HG03066 (cell line): ENCODE results near the gene HDHD5.

Experiments used
- ATAC-seq: cut with Tn5 transposase; IDR thresholded peaks from one replicate; pipeline ENCODE4 v1.9.1; 2021; ENCODE audit warnings: low read depth; ENCODE audit not compliant: unreplicated experiment

The HDHD5 gene

GRCh38 chr22:17108256-17109112 is 50.6 kb downstream of the HDHD5 start:
- no peak for ATAC-seq

GRCh38 chr22:17107547-17107810 is 51.6 kb downstream of the HDHD5 start:
- no peak for ATAC-seq

DNA sequence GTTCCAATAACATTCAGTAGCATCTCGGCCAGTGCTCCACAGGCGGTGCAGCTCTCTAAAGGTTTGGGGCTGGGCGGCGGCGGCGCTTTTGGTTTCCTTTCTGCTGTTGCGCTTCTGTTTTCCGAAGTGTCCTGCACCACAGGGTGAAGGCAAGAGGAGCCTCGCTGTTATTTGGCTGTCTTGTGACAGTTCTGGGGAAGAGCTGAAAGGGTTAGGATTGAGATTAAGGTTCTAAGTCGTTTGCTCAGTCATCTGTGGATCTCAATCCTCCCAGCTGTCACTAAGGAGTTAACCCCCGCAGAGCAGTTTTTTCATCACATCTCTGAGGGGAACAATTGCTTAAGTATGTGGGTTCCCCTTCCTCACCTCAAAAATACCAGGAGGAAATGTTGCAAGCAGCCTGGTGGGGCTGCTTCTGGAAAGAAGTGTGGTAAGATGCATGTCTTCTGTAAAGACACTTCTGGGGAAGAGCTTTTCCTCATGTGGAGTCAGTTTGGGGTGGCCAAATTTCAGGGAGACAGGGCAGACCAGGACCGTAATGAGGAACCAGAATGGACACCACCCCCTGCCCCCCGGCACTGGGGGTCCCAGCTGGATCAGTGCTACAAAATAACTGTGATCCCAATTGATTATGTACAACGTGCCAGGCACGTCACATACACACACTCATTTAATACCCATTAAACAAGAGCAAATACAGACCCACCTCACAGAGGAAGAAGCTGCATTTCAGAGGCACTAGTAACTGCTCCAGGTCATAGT is 52.1 kb downstream of the HDHD5 start:
- no peak for ATAC-seq

DNA sequence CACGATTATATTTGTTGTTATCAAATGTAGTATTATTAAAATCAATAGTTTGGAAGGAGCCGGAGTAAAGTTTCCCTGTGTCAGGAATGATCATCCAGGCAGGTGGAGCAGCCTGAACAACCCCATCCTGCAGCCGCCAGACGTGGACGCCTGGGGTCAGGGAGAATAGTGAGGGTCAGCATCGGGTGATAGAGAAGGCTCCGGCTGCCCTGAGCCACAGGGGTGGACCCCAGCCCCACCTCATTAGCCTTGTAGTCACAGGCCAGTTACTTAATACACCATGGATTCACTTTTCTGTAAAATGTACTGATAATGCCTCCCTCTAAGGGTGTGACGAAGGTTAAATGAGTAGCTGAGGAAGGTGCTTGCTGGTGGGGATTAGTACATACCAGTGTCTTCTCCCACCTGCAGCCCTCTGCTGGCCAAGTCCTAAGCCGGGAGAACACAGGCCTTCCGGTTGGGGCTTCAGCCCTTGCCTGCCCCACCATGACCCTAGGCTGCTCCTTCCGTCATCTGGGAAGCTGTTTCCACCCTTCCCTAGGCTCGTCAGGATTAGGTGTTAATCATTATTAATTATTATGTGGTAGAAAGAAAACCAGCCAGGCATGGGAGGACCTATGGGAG is 52.8 kb downstream of the HDHD5 start:
- ATAC-seq: no peak

GRCh38 chr22:17105143-17106129 is 53.6 kb downstream of the HDHD5 start:
- no peak for ATAC-seq

GRCh38 chr22:17104336-17104935 is 54.6 kb downstream of the HDHD5 start:
- ATAC-seq: no peak

DNA sequence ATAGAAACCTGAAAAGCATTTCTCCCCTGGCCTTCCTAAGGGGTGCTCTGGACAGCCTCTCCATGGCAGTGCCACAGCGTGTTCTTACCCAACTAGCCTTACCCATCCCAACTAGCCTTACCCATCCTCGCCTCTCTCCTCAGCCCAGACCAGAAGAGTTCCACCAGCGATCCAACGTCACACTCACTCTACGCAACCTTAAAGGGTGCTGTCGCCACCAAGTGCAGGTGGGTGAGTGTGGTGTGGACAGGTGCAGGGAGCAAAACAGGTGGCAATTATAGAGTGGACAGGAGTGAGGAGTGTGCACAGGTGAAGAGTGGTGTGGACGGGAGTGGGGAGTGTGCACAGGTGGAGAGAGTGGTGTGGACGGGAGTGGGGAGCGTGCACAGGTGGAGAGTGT is 55.7 kb downstream of the HDHD5 start:
- ATAC-seq: no peak

DNA sequence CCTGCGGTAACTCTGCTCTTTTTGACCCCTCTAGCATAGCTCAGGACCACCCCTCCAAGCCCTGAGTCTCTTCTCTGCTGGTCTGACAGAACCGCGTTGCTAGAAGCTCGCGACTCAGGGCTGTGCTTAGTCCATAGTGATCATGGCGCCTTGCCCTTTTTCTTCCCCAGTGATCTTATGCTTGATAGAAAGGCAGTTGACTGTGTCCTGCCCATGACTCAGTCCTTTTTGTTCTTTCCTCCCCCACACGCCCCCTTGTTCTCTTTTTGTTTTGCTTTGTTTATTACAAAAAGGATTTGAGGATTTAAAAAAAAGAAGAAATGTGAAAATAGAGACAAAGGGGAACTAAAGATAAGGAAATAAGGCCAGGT is 56.8 kb downstream of the HDHD5 start:
- ATAC-seq: no peak

GRCh38 chr22:17101475-17102296 is 57.4 kb downstream of the HDHD5 start:
- ATAC-seq: no peak

DNA sequence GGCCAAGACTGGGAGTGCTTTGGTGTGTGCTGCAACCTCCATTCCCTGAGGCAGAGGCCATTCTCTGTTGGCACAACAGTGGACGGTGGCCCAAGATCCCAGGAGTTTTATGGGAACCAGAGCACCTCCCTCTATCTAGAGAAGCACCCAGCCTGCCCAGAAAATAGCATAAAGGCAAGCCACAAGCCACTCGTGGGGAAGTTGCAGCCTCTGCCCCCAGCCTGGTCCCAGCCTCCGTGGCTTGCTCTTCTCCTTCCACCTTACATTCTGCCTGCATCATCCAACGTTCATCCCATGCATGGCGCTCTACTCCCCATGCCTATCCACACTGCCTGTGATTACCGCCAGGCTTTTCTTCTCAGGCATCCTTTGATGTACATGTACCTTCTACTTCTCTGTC is 58.5 kb downstream of the HDHD5 start:
- no peak for ATAC-seq

DNA sequence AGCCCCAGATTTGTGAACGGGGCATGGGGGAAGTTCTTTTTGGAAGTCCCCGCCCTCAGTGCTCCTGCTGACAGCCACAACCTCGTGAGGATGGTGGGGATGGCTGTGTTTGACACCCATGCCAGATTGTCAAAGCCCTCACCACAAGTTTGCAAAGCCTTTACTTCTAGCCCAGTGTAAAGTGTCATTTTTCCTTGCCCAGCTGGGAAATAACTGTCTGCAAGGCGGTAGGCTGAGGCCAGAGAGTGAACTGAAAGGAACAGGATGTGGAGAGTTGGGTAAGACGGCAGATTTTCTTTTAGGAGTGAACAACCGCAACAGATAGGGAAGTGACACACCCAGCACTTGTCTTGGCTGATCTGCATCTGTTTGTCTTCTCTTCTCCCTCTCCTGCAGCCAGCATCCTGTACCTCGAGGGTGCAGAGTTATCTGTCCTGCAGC is 60.7 kb downstream of the HDHD5 start:
- no peak for ATAC-seq

DNA sequence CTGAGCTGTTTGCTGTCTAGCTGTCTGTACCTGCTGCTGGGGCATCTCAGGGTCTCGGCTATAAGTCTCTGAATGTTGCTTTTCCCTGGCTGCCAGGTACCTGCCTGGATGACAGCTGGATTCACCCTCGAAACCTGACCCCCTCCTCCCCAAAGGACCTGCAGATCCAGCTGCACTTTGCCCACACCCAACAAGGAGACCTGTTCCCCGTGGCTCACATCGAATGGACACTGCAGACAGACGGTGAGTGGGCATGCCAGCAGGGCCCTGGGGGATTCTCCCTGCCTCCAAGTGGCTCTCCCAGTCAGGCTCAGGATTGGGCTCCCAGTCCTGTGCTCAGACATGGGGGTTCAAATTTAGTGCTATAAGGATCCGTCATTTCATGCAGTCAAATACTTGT is 61.4 kb downstream of the HDHD5 start:
- no peak for ATAC-seq

- ATAC-seq: no peak
These were observed 62.0 kb downstream of the HDHD5 start for GRCh38 chr22:17097062-17097461.

GRCh38 chr22:17096071-17096470 is 63.0 kb downstream of the HDHD5 start:
- no peak for ATAC-seq

DNA sequence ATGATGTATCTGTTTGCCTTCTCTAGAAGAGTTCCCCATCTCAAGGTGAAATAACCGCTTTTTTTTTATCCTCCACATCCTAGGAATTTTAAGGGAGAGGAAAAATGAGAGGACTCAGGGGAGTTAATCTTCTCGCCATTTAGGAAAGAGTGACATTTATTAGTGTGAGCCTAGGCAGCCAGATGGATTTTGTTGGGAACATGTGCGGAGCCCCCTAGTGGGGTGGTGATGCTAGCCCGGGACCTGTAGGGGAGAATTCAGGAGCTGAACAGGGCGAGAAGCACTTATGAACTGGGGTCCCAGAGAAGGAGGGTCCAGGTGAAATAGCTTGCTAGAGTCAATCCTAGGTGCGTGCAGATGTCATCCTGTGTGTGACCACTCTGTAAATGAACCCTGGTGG is 63.5 kb downstream of the HDHD5 start:
- ATAC-seq: no peak

- ATAC-seq: no peak
These were observed 66.0 kb downstream of the HDHD5 start for GRCh38 chr22:17093081-17093480.

DNA sequence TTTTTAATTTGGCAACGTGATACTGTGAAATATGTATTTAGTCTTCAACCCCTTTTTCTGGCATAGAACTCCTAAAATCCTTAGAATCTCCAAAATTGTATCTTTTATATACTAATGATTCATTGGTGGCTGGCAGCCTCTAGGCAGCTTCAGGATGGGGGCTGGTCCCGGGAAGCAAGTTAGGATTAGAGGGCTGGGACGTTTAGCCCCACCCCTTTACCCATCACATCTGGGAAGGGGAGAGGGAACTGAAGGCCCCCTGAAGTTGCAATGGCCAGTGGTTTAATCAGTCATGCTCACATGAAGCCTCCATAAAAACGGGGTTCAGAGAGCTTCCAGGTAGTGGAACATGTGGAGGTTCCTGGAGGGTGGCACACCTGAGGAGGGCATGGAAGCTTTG is 67.2 kb downstream of the HDHD5 start:
- no peak for ATAC-seq

- ATAC-seq: no peak
These were observed 68.5 kb downstream of the HDHD5 start for GRCh38 chr22:17090550-17090949.
